Motor neuron (in vitro differentiated cells): ENCODE measurements around the gene UBR4. TPM values are rescaled to one million over a fixed set of nuclear protein-coding genes. Genes with fewer than 3 reads are reported as not detected.

Experiments used
- ATAC-seq, 8 experiments: fragments of 200-7000 bp; cut with Tn5 transposase; replicated peaks in 6 of 8; 2 replicates each; pipeline ENCODE4 v1.8.0; 2021; ENCODE audit warnings: mild to moderate bottlenecking in 8 of 8, moderate library complexity in 8 of 8
- H3K27ac ChIP-seq, 2 donors: fragments of 250-450 bp; sonication (Bioruptor Pico); 2 replicates each; pipeline ENCODE4 v1.9.0; 2021; ENCODE audit warnings: antibody characterized with exemption in 2 of 2, mild to moderate bottlenecking in 2 of 2, moderate library complexity in 1 of 2
- H3K4me1 ChIP-seq, 2 donors: fragments of 250-450 bp; sonication (Bioruptor Pico); replicated peaks in 1 of 2; 2 replicates each; pipeline ENCODE4 v1.6.1; 2021; ENCODE audit warnings: antibody characterized with exemption in 2 of 2, mild to moderate bottlenecking in 2 of 2, moderate library complexity in 1 of 2
- H3K4me3 ChIP-seq, 5 donors: fragments of 250-450 bp; sonication (Bioruptor Pico); 2 replicates each; pipeline ENCODE4 v1.9.0; 2021; ENCODE audit warnings: antibody characterized with exemption in 5 of 5, mild to moderate bottlenecking in 5 of 5, moderate library complexity in 4 of 5
- WGBS, 10 experiments: fragments of 450-650 bp; shearing (Covaris generic); methylation state at CpG; one replicate each; pipeline ENCODE4 v1.0.0; 2022; 5-methylcytosine and 5-hydroxymethylcytosine counted together
- in situ Hi-C, 9 experiments: fragments of 400-800 bp; cut with MboI; loops; one replicate each; pipeline ENCODE4 v1.15.0; 2021; ENCODE audit warnings: low sequenced_read_pairs in 9 of 9, low pct_unique_long_range_greater_than_20kb in 2 of 9; ENCODE audit not compliant: unreplicated experiment in 9 of 9
- total RNA-seq, 8 experiments: library from RNA; unstranded; fragments of 300-600 nt; gene quantifications; 2 replicates each; pipeline versions ENCODE4 v1.2.3 to v1.2.4, GENCODE V29; 2022

Gene UBR4
- total RNA-seq, 8 experiments from 2014 or later = 67.4 to 206 (median 116) TPM

- Histone ChIP-seq H3K4me3 (peak overlapping the region; percentile 71 to 97 (median 90)), H3K27ac (peak overlapping the region; percentile 44 to 94), H3K4me1 (peaks cover 10 to 20% of the 10 kb centered on the region in 2 donors)
- peak in 2 of 8 experiments; percentile 2 to 3 for ATAC-seq
- in situ Hi-C loops = no loop called here
- WGBS, 10 experiments = 0 to 83% (median 20%) methylated on average over 1 to 12 of the region's 12 CpGs
Measured at GRCh38 chr1:19210772-19211549, 895 bp upstream of the UBR4 start.

DNA sequence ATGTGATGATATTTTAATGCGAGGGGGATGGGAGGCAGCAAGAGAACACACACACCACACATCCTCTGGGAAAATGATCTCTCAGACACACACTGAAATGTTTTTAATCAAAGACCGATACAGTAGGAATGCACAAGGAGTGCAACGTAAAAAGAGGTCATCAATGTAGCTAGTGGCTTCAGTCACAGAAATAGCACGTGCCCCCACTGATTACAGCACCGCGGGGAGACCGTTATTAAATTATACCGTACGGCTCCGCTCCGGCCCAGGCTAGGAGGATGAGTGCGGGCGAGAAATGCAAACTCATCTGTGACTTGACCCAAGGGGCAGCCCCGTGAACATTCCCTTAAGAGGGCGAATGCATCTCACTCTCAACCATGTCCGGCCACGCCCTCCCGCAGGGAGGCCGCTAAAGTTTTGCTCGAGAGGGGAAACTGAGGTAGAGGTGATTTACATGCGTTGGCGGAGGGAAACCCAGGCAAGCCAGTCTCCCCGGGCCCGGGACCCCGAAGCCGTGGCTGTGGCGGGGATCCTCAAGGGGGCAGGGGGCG, 552 bp downstream of the UBR4 start:
- H3K4me1 ChIP-seq = peaks cover 10 to 20% of the 10 kb centered on the region in 2 donors
- peak; percentile 24 to 41 (median 36) for ATAC-seq
- 0 to 20% (median 0%) methylated on average over 1 to 23 of the region's 28 CpGs for WGBS, 10 experiments
- H3K4me3 ChIP-seq = peak overlapping the region; percentile 71 to 97 (median 90)
- in situ Hi-C loops = no loop called here
- H3K27ac ChIP-seq = peak overlapping the region; percentile 90 to 94

DNA sequence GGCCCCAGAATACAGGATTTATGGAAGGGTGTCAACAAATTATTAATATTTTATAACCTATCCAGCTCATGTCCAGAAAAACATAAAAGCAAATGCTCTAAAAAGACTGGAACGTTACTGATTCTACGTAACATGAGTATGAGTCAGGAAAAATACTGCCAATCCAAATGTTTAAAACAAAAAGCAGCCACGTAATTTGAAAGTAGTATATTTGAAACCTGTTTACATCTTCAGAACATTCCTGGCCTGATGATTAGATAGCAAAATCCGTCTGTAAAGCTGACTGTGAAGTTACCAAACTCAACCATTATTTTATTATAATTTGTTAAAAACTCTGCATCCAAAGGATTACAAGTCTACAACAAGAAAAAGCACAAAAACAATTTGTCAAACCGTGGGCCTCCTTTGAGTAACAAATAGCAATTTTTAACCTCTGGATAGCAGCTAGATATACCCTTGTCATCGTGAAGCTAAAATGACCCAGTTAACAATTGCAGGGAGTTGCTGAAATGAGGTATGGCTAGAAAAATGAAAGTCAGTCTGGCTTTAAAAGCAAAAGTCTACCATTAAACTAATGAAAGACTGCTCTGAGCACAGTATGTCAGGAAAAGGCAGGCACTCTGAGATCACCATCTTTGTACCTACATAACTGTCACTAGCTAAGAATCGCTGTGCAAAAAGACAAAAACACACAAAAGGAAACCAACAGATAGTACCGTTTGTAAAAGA, 1.2 kb downstream of the UBR4 start:
- ATAC-seq = no peak
- Histone ChIP-seq H3K4me3 (peak overlapping the region; percentile 71 to 97 (median 90)), H3K27ac (peak overlapping the region; percentile 90 to 94), H3K4me1 (peaks cover 10 to 20% of the 10 kb centered on the region in 2 donors)
- 2 to 40% (median 26%) methylated on average over 2 to 8 of the region's 8 CpGs for WGBS, 10 experiments
- in situ Hi-C loops = no loop called here

GRCh38 chr1:19206947-19207346, 3.1 kb downstream of the UBR4 start:
- Histone ChIP-seq H3K27ac (no peak overlapping the region), H3K4me3 (no peak overlapping the region), H3K4me1 (peaks cover 10 to 20% of the 10 kb centered on the region in 2 donors)
- ATAC-seq = no peak
- 65 to 100% (median 94%) methylated on average over 2 to 3 of the region's 3 CpGs for WGBS, 10 experiments
- in situ Hi-C loops = no loop called here

- no peak for ATAC-seq
- 67 to 100% (median 90%) methylated on average over 2 to 5 of the region's 5 CpGs for WGBS, 10 experiments
- no peak overlapping the region for H3K27ac ChIP-seq
- in situ Hi-C loops = no loop called here
- H3K4me1 ChIP-seq = peaks cover 3 to 13% of the 10 kb centered on the region in 2 donors
- no peak overlapping the region for H3K4me3 ChIP-seq
Measured at GRCh38 chr1:19205845-19206244, 4.2 kb downstream of the UBR4 start.

GRCh38 chr1:19205403-19205802, 4.7 kb downstream of the UBR4 start:
- Histone ChIP-seq H3K4me3 (no peak overlapping the region), H3K4me1 (peaks cover 3 to 13% of the 10 kb centered on the region in 2 donors), H3K27ac (no peak overlapping the region)
- WGBS, 10 experiments = 93 to 100% (median 100%) methylated on average over 1 of the region's 1 CpG; no CpG with 5 or more reads in 2 of the 10 experiments
- in situ Hi-C loops = no loop called here
- ATAC-seq = no peak

DNA sequence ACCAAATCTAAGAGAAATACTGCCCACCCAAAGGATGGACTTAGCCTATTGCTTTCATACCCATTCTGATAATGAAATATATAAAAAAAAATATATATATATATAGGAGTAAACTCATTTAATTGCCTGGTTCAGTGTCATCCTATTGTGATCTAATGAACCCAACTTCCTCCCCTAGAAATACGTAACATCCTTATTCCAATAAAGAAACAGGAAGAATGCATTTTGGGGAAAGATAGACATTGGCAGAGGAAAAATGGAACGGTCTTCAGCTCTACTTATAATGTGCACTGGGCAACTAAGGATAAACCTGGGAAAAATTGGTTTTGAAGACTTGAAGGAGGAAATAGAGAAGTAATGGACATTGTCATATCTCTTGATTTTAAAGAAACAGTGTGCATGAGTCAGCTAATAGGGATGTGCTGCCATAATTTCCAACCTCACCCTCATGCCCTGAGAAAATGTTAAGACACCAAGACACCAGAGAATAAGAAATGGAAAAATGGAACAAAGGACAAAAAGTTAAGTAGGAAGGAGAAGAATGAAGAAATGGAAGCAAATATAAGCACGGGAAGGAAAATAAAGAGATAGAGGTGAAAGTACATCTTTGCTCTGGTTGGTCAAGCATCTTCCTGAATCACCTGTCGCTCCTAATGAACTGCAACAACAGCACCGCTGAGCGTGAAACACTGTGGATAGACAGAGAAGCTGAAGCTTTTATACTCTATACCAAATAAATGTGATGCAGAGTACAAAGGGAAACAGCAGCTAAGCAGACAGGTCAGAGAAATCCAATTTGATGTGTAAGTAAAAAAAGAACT, 5.4 kb downstream of the UBR4 start:
- no peak overlapping the region for H3K27ac ChIP-seq
- in situ Hi-C loops = no loop called here

GRCh38 chr1:19203440-19203839, 6.6 kb downstream of the UBR4 start:
- Histone ChIP-seq H3K4me3 (no peak overlapping the region), H3K4me1 (peaks cover 0 to 9% of the 10 kb centered on the region in 2 donors), H3K27ac (no peak overlapping the region)
- WGBS, 10 experiments = 0 to 100% (median 93%) methylated on average over 1 to 2 of the region's 2 CpGs; no CpG with 5 or more reads in 3 of the 10 experiments
- in situ Hi-C loops = no loop called here
- ATAC-seq = peak in 1 of 8 experiments; percentile 17

More for the DNA sequence above, 5.4 kb downstream of the UBR4 start:
- WGBS, 10 experiments = 90 to 98% (median 94%) methylated on average over 4 to 6 of the region's 6 CpGs
- ATAC-seq = no peak
- no peak overlapping the region for H3K4me3 ChIP-seq
- peaks cover 3 to 13% of the 10 kb centered on the region in 2 donors for H3K4me1 ChIP-seq

DNA sequence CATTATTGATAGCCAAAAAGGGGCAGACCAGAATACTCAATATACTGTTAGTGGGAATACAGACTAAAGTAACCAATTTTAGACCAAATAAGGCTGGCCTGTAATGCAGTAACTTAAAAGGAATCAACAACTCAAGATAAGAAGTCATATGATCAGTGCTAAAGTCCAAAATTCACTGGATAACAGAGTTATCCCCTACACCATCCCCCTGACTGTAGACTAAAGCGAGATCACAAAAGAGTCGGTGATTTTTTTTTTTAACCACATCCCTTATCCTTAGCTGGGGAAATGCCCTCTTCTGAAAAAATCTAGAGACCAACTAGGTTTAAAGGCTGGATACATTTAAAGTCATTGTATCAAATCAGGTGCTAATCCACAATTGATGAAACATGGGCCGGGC, 7.7 kb downstream of the UBR4 start:
- ATAC-seq = no peak
- in situ Hi-C loops = no loop called here
- Histone ChIP-seq H3K4me3 (no peak overlapping the region), H3K4me1 (peaks cover 0 to 3% of the 10 kb centered on the region in 2 donors), H3K27ac (no peak overlapping the region)
- 86 to 100% (median 96%) methylated on average over 1 to 3 of the region's 3 CpGs; no CpG with 5 or more reads in 1 of the 10 experiments for WGBS, 10 experiments

DNA sequence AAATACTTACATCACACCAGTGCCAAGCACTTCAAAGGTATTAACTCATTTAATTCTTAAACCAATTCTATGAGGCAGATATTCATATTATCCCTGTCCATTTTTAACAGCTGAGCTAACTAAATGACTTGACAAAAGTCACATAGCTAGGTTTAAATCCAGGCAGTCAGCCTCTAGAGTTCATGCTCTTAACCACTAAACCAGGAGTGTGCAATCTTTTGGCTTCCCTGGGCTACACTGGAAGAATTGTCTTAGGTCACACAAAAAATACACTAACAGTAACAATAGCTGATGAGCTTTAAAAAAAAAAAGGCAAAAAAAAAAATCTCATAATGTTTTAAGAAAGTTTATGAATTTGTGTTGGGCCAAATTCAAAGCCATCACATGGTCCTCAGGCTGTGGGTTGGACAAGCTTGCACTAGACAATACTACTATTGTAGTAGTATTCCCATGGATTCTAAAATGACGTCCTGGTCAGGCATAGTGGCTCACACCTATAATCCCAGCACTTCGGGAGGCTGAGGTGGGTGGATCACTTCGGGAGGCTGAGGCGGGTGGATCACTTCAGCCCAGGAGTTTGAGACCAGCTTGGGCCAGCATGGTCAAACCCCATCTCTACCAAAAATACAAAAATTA, 10.0 kb downstream of the UBR4 start:
- in situ Hi-C loops = no loop called here
- Histone ChIP-seq H3K4me1 (peaks cover 0 to 3% of the 10 kb centered on the region in 2 donors), H3K4me3 (no peak overlapping the region), H3K27ac (no peak overlapping the region)
- WGBS, 10 experiments = 73 to 100% (median 94%) methylated on average over 1 to 4 of the region's 4 CpGs; no CpG with 5 or more reads in 1 of the 10 experiments
- ATAC-seq = no peak

- no peak for ATAC-seq
- Histone ChIP-seq H3K27ac (no peak overlapping the region), H3K4me1 (peaks cover 0 to 3% of the 10 kb centered on the region in 2 donors), H3K4me3 (no peak overlapping the region)
- in situ Hi-C loops = no loop called here
- 68 to 100% (median 96%) methylated on average over 1 to 4 of the region's 4 CpGs; no CpG with 5 or more reads in 1 of the 10 experiments for WGBS, 10 experiments
Measured at GRCh38 chr1:19199329-19199968, 10.6 kb downstream of the UBR4 start.

DNA sequence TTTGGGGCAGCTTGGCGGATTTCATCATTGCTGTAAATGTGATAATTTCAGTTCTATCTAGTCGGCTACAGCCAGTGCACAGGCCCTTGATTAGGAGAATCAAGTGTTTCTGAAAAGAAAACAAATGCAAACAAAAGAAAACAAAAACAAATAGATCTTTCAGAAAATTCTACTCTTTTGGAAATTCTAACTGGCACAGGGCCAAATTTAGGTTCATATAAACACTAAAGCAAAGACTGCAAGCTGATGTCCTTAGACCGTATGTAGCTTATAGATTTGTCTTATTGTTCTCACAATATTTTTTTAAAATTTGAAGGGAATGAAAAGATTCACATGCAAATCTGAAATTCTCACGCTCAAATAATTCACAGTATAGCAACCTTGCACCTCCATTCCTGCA, 11.2 kb downstream of the UBR4 start:
- no peak overlapping the region for H3K27ac ChIP-seq
- H3K4me1 ChIP-seq = peaks cover 0 to 3% of the 10 kb centered on the region in 2 donors
- no peak for ATAC-seq
- no peak overlapping the region for H3K4me3 ChIP-seq
- 68 to 100% (median 94%) methylated on average over 2 to 4 of the region's 4 CpGs for WGBS, 10 experiments
- in situ Hi-C loops = no loop called here
